ENCODE measurements around the gene ADGRD2. TPM values are rescaled to one million over a fixed set of nuclear protein-coding genes. Genes with fewer than 3 reads are reported as not detected.

Gene ADGRD2
- polyA plus RNA-seq, 1 donor (not counting 4 experiments of a cell fraction or from before 2014, with no cell fraction given): not detected

DNA sequence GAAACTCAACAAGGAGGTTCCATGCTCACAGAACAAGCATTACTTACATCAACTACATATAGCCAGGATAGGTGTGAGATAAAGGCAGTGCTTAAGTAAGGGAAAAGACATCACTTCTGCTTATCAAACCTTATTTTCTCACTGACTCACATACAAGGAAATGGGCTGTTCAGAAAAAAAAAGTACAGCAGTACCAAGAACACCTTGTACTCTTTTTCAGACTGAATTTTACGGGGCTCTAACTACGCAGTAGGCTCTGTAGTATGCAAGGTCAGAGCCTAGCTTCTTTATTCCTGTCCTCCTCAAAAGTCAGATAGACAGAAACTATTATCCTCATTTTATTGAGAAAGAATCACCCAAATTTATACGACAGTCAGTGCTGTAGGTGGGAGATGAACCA lies 40.8 kb upstream of the ADGRD2 start:
- peak overlapping the region; percentile 12 for H3K27ac ChIP-seq (ENCODE audit: control insufficient read depth, insufficient read depth, low read length)
- H3K9ac ChIP-seq (ENCODE audit: control insufficient read depth, extremely low read depth, insufficient read depth, low read length): no peak overlapping the region
- no peak overlapping the region for H3K4me3 ChIP-seq (ENCODE audit: control insufficient read depth in 2 of 3, extremely low read depth in 1 of 3, insufficient read depth in 2 of 3, low read depth in 1 of 3, low read length in 3 of 3)
- H3K4me2 ChIP-seq (ENCODE audit: control insufficient read depth, extremely low read depth, insufficient read depth, low read depth, low read length): peak overlapping the region; percentile 22
- H2AFZ ChIP-seq (ENCODE audit: control insufficient read depth, low read length): no peak overlapping the region
- H3K27me3 ChIP-seq (ENCODE audit: control insufficient read depth, extremely low read depth, insufficient read depth, low read length): no peaks in the 10 kb centered on the region
- peaks cover 74% of the 10 kb centered on the region for H3K79me2 ChIP-seq (ENCODE audit: control insufficient read depth, insufficient read depth, low read length)
- dilution Hi-C loops (cut with MboI; ENCODE audit: extremely low pct_ligation_motif_present, low sequenced_read_pairs): no loop called here
- peaks cover 17 to 62% of the 10 kb centered on the region in 2 experiments for H3K36me3 ChIP-seq (ENCODE audit: control insufficient read depth in 2 of 2, extremely low read depth in 1 of 2, insufficient read depth in 2 of 2, low read length in 2 of 2)
- peaks cover 45% of the 10 kb centered on the region for H3K4me1 ChIP-seq (ENCODE audit: control insufficient read depth, extremely low read depth, insufficient read depth, low read length)
- H4K20me1 ChIP-seq (ENCODE audit: control insufficient read depth, extremely low read depth, insufficient read depth, low read length): peaks cover 3% of the 10 kb centered on the region
- no peaks in the 10 kb centered on the region for H3K9me1 ChIP-seq (ENCODE audit: control insufficient read depth, extremely low read depth, insufficient read depth, low read length)
- DNase-seq (ENCODE audit: low read depth, low spot score) (no peak), FAIRE-seq (no peak)
- TF ChIP-seq EZH2 (IDR thresholded peaks at IDR 0.05; ENCODE audit: low read length): no peak
- TF ChIP-seq, protein P1, sequence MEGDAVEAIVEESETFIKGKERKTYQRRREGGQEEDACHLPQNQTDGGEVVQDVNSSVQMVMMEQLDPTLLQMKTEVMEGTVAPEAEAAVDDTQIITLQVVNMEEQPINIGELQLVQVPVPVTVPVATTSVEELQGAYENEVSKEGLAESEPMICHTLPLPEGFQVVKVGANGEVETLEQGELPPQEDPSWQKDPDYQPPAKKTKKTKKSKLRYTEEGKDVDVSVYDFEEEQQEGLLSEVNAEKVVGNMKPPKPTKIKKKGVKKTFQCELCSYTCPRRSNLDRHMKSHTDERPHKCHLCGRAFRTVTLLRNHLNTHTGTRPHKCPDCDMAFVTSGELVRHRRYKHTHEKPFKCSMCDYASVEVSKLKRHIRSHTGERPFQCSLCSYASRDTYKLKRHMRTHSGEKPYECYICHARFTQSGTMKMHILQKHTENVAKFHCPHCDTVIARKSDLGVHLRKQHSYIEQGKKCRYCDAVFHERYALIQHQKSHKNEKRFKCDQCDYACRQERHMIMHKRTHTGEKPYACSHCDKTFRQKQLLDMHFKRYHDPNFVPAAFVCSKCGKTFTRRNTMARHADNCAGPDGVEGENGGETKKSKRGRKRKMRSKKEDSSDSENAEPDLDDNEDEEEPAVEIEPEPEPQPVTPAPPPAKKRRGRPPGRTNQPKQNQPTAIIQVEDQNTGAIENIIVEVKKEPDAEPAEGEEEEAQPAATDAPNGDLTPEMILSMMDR (optimal IDR thresholded peaks at IDR 0.05 in 1 of 3, IDR thresholded peaks at IDR 0.05 in 1 of 3, conservative IDR thresholded peaks at IDR 0.05 in 1 of 3; ENCODE audit: extremely low read depth in 1 of 3, insufficient read depth in 2 of 3, low read length in 3 of 3): no peak
- H3K9me3 ChIP-seq (ENCODE audit: control insufficient read depth, low read depth, low read length): no peaks in the 10 kb centered on the region

DNA sequence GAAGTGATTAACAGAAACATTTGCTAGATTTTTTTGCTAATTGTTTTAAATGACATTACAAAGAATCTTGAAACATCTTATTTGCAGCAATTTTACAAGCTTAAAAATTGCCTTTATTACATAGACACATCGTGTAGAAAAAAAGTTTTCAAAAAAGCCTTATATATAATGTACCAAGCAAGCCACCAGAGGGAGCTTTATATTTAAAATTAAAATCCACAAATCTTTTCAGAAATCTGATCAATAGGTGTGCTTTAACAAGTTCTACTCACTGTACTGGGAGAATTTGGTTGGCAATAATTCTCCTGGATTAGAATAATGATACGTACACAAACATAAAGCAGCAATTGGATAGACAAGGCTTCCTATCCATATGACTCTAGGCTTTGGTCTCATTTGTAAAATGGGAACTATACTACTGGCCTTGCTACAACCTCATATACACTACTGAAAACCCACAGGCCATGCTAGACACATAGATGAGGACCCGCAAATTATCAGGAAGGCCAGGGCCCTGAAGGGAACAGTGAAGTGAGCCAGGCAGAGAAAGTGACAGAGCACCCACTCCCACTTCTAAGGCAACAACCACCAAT lies 39.8 kb upstream of the ADGRD2 start:
- TF ChIP-seq EZH2 (IDR thresholded peaks at IDR 0.05; ENCODE audit: low read length): no peak
- TF ChIP-seq, protein P1 (optimal IDR thresholded peaks at IDR 0.05 in 1 of 3, IDR thresholded peaks at IDR 0.05 in 1 of 3, conservative IDR thresholded peaks at IDR 0.05 in 1 of 3; ENCODE audit: extremely low read depth in 1 of 3, insufficient read depth in 2 of 3, low read length in 3 of 3): no peak
- no peak for FAIRE-seq
- Histone ChIP-seq H2AFZ (ENCODE audit: control insufficient read depth, low read length) (no peak overlapping the region), H3K9me3 (ENCODE audit: control insufficient read depth, low read depth, low read length) (no peaks in the 10 kb centered on the region), H3K4me2 (ENCODE audit: control insufficient read depth, extremely low read depth, insufficient read depth, low read depth, low read length) (peak overlapping the region; percentile 18), H3K9me1 (ENCODE audit: control insufficient read depth, extremely low read depth, insufficient read depth, low read length) (no peaks in the 10 kb centered on the region), H3K79me2 (ENCODE audit: control insufficient read depth, insufficient read depth, low read length) (peaks cover 76% of the 10 kb centered on the region), H3K27ac (ENCODE audit: control insufficient read depth, insufficient read depth, low read length) (peak overlapping the region; percentile 95), H3K27me3 (ENCODE audit: control insufficient read depth, extremely low read depth, insufficient read depth, low read length) (no peaks in the 10 kb centered on the region), H4K20me1 (ENCODE audit: control insufficient read depth, extremely low read depth, insufficient read depth, low read length) (peaks cover 3% of the 10 kb centered on the region), H3K4me3 (ENCODE audit: control insufficient read depth in 2 of 3, extremely low read depth in 1 of 3, insufficient read depth in 2 of 3, low read depth in 1 of 3, low read length in 3 of 3) (no peak overlapping the region), H3K36me3 (ENCODE audit: control insufficient read depth in 2 of 2, extremely low read depth in 1 of 2, insufficient read depth in 2 of 2, low read length in 2 of 2) (peaks cover 15 to 57% of the 10 kb centered on the region in 2 experiments), H3K9ac (ENCODE audit: control insufficient read depth, extremely low read depth, insufficient read depth, low read length) (peak overlapping the region; percentile 80), H3K4me1 (ENCODE audit: control insufficient read depth, extremely low read depth, insufficient read depth, low read length) (peaks cover 48% of the 10 kb centered on the region)
- DNase-seq (ENCODE audit: low read depth, low spot score): no peak
- dilution Hi-C loops (cut with MboI; ENCODE audit: extremely low pct_ligation_motif_present, low sequenced_read_pairs): no loop called here

All from keratinocyte (primary cell).